Lower lobe of right lung (tissue), 2 donors: ENCODE measurements around the gene GTF3C4. TPM values are rescaled to one million over a fixed set of nuclear protein-coding genes. Genes with fewer than 3 reads are reported as not detected.
A peak's percentile ranks its signal among the peaks of the same experiment; 100 is the strongest.

Experiments
- ATAC-seq, 2 donors: fragments of 200-7000 bp; cut with Tn5 transposase; one replicate each; pipeline ENCODE4 v1.9.1; 2020 to 2022; ENCODE audit warnings: mild to moderate bottlenecking in 2 of 2, moderate library complexity in 2 of 2
- DNase-seq: peaks from one replicate; pipeline ENCODE4 v3.0.0-alpha.2; 2020
- H3K27ac ChIP-seq: fragments of 200-600 bp; one replicate; pipeline ENCODE4 v1.8.0; 2022
- H3K27me3 ChIP-seq: fragments of 200-600 bp; one replicate; pipeline ENCODE4 v1.8.0; 2022; ENCODE audit warnings: low read depth
- H3K36me3 ChIP-seq: fragments of 200-600 bp; one replicate; pipeline ENCODE4 v1.8.0; 2022; ENCODE audit warnings: mild to moderate bottlenecking
- H3K4me1 ChIP-seq: fragments of 200-600 bp; one replicate; pipeline ENCODE4 v1.8.0; 2022
- H3K4me3 ChIP-seq: fragments of 200-600 bp; one replicate; pipeline ENCODE4 v1.8.0; 2022; ENCODE audit warnings: mild to moderate bottlenecking
- H3K9me3 ChIP-seq: fragments of 200-600 bp; one replicate; pipeline ENCODE4 v1.8.0; 2022
- intact Hi-C: fragments of 100-400 bp; cut with DNase I; formaldehyde crosslinking; loops from one replicate; pipeline ENCODE4 v1.11.0; 2022
- total RNA-seq: library from RNA; stranded (reverse); fragmentation: NEBNext Ultra II Directional; extraction: Animal tissue kit (Norgen Biotek cat#: 25700); gene quantifications from one replicate; pipeline ENCODE4 v1.2.1, GENCODE V29; 2021
- TF ChIP-seq, protein P1 (sequence below): fragments of 200-600 bp; IDR thresholded peaks from one replicate; pipeline ENCODE4 v1.8.0; 2022; ENCODE audit warnings: antibody characterized with exemption, mild to moderate bottlenecking
- donor health status: DM: no; HTN: yes; CAD: no; lungs with severe emphysema.

The GTF3C4 gene
- total RNA-seq, 1 donor from 2014 or later: 14.0 TPM

DNA sequence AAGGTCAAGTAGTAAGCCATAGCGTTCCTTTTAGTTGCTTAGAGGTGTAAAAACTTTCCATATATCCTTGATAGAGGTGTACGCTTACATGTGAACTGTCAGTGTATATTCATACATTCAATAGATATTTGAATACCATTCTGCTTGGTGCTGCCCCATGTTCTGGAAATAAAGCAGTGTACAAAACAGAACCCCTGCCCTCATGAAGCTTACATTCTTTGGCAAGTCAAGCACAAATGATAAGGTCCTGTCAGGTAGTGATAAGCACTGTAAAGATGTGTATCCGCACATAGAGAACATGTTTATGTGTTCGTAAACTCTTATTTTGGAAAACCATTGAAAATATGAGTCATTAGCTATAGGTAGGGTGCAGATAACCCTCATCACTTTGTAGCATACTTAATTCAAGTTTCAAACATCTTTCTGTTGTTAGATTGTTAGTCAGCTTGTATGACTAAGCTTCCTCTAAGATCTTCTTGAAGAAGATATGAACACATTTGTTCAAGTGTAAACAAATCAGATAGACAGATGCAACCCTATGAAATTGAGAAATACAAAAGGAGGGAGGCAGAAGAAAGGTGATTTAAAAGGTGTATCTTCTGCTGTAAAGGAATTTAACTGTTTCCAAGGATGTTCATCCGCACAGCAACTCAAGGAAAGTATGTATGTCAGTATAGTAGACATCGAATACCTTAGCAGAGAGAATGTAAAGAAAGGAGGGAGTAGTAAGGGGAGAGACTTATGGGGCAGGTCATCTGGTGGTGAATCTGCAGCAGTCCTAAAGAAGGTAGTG, 1.6 kb downstream of the GTF3C4 start:
- Histone ChIP-seq H3K4me3 (peak overlapping the region; percentile 100), H3K36me3 (no peaks in the 10 kb centered on the region), H3K27me3 (no peaks in the 10 kb centered on the region), H3K4me1 (peaks cover 35% of the 10 kb centered on the region), H3K27ac (no peak overlapping the region), H3K9me3 (no peaks in the 10 kb centered on the region)
- intact Hi-C loops: no loop called here
- TF ChIP-seq, protein P1, sequence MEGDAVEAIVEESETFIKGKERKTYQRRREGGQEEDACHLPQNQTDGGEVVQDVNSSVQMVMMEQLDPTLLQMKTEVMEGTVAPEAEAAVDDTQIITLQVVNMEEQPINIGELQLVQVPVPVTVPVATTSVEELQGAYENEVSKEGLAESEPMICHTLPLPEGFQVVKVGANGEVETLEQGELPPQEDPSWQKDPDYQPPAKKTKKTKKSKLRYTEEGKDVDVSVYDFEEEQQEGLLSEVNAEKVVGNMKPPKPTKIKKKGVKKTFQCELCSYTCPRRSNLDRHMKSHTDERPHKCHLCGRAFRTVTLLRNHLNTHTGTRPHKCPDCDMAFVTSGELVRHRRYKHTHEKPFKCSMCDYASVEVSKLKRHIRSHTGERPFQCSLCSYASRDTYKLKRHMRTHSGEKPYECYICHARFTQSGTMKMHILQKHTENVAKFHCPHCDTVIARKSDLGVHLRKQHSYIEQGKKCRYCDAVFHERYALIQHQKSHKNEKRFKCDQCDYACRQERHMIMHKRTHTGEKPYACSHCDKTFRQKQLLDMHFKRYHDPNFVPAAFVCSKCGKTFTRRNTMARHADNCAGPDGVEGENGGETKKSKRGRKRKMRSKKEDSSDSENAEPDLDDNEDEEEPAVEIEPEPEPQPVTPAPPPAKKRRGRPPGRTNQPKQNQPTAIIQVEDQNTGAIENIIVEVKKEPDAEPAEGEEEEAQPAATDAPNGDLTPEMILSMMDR: no peak
- ATAC-seq: no peak
- no peak for DNase-seq

DNA sequence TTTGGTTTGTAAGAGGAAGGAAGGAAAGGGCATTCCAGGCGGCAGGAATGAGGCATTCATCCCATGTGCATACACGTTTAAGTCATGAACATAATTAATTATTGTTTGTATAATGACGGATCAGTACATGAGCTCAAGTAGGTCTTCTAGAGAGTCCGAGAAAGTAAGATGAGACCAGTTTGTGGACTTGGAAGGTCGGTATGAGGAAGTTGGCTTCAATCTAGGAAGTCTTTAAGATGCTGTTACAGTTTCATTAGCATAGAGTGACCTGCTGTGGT, 2.1 kb downstream of the GTF3C4 start:
- H3K4me1 ChIP-seq: peaks cover 35% of the 10 kb centered on the region
- no peaks in the 10 kb centered on the region for H3K36me3 ChIP-seq
- ATAC-seq (no peak), DNase-seq (no peak)
- H3K27me3 ChIP-seq: no peaks in the 10 kb centered on the region
- TF ChIP-seq, protein P1: no peak
- H3K9me3 ChIP-seq: no peaks in the 10 kb centered on the region
- no peak overlapping the region for H3K27ac ChIP-seq
- no peak overlapping the region for H3K4me3 ChIP-seq
- intact Hi-C loops: no loop called here

DNA sequence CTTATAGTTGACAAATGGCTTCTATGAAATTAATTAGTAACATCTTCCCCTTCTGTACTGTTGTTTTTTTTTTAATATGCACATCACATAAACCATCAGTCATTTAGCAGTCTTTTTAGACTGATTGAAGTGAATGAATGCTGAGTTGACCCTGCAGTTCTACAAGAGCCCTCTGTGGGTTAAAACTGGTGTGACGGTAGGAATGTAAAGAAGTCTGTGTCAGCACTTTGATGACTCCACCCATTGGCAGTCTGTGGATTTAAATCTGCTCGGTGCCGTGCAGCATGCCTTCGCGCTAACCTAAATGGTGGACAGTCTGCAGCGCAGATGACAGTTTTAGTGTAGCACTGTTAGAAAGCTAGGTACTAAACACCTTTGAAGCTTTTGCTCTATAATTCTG, 3.1 kb downstream of the GTF3C4 start:
- Histone ChIP-seq H3K4me3 (no peak overlapping the region), H3K4me1 (peaks cover 35% of the 10 kb centered on the region), H3K27ac (no peak overlapping the region), H3K27me3 (no peaks in the 10 kb centered on the region), H3K36me3 (peaks cover 6% of the 10 kb centered on the region), H3K9me3 (no peaks in the 10 kb centered on the region)
- DNase-seq (no peak), ATAC-seq (no peak)
- TF ChIP-seq, protein P1: no peak
- intact Hi-C loops: no loop called here

DNA sequence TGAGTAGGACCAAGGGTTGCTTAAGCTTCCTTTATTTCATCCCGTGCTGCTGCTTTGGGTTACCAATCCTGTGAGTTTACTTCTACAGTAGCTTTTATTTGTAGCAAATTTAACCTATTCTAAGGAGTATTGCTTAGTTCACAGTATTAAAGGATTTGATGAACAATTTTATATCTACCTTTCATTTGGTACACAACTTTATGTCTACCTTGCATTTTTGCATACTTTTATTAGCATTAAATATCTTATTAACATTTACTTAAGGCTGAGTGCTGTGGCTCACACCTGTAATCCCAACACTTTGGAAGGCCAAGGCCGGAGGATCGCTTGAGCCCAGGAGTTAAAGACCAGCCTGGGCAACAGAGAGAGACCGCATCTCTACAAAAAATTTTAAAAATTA, 4.2 kb downstream of the GTF3C4 start:
- no peaks in the 10 kb centered on the region for H3K27me3 ChIP-seq
- TF ChIP-seq, protein P1: no peak
- H3K27ac ChIP-seq: no peak overlapping the region
- H3K4me1 ChIP-seq: peaks cover 28% of the 10 kb centered on the region
- H3K9me3 ChIP-seq: no peaks in the 10 kb centered on the region
- no peak overlapping the region for H3K4me3 ChIP-seq
- ATAC-seq (no peak), DNase-seq (no peak)
- intact Hi-C loops: no loop called here
- H3K36me3 ChIP-seq: peaks cover 17% of the 10 kb centered on the region

DNA sequence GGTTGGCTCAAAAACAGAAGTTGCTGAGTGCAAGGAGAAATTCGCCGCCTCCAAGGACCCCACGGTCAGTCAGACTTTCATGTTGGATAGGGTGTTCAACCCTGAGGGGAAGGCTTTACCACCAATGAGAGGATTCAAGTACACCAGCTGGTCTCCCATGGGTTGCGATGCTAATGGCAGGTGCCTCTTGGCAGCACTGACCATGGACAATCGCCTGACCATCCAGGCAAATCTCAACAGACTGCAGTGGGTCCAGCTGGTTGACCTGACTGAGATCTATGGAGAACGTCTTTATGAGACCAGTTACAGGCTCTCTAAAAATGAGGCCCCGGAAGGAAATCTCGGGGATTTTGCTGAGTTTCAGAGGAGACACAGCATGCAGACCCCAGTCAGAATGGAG, 7.7 kb downstream of the GTF3C4 start:
- Histone ChIP-seq H3K27ac (no peak overlapping the region), H3K4me3 (no peak overlapping the region), H3K36me3 (peaks cover 32% of the 10 kb centered on the region), H3K4me1 (peaks cover 5% of the 10 kb centered on the region), H3K27me3 (no peaks in the 10 kb centered on the region), H3K9me3 (no peaks in the 10 kb centered on the region)
- TF ChIP-seq, protein P1: no peak
- ATAC-seq: no peak
- DNase-seq: no peak
- intact Hi-C loops: no loop called here
